Pulmonary artery endothelial cell (primary cell): Measurements from ENCODE around the gene TAS2R7. TPM values are rescaled to one million over a fixed set of nuclear protein-coding genes. Genes with fewer than 3 reads are reported as not detected.
"Not testable (repeated sequence)": the region's sequence is repeated elsewhere in the genome, so short reads cannot be mapped to it uniquely, and the experiment has no call there.

Experiments
- DNase-seq: peaks from one replicate; pipeline ENCODE4 v3.0.0-alpha.2; 2011; ENCODE audit warnings: low read depth, low spot score
- total RNA-seq: library from RNA; depleted of rRNA; stranded (reverse); fragments of >200 nt; gene quantifications from 2 replicates; pipeline ENCODE4 v1.2.3, GENCODE V29; 2014

The TAS2R7 gene, protein sequence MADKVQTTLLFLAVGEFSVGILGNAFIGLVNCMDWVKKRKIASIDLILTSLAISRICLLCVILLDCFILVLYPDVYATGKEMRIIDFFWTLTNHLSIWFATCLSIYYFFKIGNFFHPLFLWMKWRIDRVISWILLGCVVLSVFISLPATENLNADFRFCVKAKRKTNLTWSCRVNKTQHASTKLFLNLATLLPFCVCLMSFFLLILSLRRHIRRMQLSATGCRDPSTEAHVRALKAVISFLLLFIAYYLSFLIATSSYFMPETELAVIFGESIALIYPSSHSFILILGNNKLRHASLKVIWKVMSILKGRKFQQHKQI
- not detected in 2 replicates for total RNA-seq

DNA sequence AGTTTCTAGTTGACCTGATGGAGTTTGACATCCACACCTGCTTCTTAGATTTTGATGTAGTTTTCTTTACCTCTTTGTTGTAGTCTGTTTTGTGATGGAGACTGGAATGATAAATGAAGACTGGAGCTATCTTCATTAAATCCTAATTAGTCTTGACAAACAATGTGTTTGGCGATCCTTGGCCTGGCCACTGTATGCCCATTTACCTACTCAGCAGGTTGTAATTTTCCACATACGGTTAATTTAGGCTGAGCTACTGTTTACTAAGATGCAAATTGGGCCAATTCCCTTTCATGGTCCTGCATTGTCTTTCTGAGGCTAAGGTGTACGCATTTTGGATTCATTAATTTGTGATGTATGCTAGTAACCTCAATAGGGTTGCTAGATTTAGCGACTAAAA is at the start of gene TAS2R7:
TAS2R7 (minus strand) TSS at position 41 of the 400 bp plus-strand sequence. CDS start 57 bp downstream, outside the sequence.
- no peak for DNase-seq

DNA sequence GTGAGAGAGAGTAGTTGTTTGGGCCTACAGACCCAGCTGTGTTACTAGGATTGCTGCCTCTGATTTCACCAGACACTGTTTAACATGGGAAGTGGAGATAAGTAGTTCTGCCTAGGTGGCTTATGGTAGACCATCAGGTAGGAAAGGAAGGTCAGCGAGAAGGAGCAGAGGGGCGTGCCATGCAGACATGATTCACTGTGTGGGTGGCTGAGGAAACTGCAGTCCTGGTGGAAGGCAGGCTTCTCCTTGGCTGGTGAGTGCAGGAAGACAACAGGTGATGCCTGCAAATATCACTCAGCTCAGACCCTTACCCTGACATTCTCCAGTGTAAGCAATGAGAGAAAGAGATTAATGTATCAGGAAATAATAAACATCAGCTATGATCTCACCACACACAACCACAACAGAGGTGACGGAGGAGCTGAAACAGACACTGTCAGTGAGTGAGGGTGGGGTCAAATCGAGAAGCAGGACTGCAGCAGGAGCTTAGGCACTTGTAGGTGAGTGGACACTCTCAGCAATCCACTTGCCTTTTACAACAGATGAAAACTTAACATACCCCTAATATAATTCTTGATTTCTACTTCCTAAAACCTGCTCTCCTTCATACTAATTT is 48.9 kb upstream of the TAS2R7 start:
- DNase-seq = no peak

DNA sequence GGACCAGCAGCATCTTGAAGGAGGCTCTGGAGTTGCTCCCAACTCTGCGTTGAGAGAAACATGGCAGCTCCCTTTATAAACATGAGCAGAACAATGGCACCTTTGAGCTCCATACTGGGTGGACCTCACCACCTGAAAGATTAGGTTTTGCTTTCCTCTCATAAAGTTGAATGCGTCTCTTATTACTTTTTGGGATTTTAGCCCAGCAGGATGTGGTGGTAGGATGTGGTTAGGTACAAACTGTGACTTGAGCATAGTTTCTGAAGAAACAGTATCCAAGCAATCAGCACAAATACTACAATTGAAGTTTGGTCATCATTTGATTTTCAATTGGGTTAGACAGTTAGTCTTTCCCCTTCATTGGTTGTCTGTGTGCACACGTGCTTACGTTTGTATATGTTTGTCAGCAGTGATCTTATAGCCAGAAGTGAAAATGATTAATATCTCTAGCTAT is 47.0 kb upstream of the TAS2R7 start, which contains the start of gene PRR4:
PRR4 (minus strand) TSS at position 51 of the 454 bp plus-strand sequence; CDS start at position 13, 38 bp downstream.
- DNase-seq = no peak

DNA sequence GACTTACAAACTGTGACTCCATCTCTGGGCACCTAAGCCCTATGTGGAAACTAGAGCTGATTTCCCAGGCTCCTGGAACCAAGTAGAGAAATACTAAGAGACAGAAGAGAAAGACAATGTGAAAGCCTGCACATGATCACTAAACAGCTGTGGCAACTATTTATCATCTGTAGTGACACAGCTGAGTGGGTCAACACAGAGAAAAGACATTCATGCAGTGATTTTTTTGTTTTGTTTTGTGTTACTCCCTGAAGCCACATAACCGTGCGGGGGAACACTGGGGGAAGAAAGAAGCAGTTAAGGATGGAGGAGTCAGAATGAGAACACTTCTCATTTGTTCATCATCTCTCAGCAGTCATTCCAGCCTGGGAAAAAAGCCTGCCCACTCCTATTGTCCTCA is 45.3 kb upstream of the TAS2R7 start:
- DNase-seq = no peak

DNA sequence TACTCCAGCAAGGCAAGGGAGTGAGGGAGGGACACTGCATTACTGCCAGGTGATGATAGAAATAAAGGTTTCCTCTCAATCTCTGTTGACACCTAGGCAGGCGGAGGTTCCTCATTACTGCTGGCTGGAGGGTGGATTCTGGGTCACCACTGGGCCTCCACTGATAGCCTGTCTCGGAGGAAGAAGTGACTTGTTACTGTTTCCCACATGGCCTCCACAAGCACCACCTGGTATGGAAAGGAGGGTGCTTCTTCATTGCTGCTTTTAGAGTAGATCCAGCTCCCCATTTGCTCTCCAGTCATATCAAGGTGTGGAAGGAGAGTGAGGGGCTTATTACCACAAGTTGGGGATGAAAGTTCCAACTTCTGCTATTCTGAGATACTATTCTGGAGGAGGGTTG is 40.4 kb upstream of the TAS2R7 start:
- no peak for DNase-seq

DNA sequence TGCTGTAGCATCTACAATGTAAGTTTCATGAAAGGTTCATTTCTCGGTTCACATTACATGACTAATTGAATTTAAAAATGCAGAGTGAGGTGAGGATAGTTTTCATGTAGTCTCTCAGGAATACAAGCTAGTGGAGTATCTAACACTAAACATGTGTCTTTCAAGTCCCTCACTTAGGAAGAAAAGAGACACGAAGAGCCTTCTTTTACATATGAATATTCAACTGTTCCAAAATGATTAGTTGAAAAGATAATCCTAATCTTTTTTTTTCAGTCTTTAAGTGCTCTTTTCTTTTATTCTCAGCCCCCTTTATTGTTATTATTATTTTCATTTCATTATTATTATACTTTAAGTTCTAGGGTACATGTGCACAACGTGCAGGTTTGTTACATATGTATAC is 36.0 kb upstream of the TAS2R7 start:
- DNase-seq = no peak

DNA sequence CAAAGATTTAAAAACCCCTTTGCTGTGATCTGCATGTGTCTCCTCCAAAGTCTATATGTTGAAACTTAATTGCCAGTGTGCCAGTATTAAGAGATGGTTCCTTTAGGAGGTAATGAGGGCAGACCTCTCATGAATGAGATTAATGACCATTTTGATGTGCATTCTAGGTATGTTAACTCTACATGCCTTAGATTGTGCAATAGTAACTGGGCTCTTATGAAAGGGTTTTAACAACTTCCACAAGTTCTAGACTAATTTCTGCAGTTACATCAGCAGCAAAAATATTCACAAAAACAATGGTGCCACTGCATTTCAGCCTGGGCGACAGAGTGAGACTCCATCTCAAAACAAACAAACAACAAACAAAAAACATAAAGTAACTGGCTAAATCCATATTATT is 27.6 kb upstream of the TAS2R7 start:
- DNase-seq = no peak

DNA sequence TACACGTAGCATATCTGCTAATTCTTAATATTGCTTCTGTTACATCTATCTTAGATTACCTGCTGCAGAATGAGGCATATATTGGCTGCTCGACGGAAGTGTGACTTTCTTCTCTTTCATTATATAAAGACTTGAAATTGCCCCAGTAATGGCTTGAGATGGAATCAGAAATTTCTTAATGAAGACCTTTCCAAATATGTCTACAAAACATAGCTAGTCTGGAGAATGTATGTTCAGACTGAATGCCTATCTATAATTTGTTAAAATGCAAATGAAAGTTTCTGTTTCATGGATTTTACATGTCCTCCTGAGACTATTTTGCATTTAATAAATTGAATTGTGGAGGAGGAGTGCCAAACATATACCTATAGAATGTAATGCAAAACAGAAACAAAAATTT is 23.8 kb upstream of the TAS2R7 start, which contains the start of gene TAS2R10:
TAS2R10 (minus strand) TSS at position 101 of the 400 bp plus-strand sequence; CDS start at position 12, 89 bp downstream.
- DNase-seq = no peak

DNA sequence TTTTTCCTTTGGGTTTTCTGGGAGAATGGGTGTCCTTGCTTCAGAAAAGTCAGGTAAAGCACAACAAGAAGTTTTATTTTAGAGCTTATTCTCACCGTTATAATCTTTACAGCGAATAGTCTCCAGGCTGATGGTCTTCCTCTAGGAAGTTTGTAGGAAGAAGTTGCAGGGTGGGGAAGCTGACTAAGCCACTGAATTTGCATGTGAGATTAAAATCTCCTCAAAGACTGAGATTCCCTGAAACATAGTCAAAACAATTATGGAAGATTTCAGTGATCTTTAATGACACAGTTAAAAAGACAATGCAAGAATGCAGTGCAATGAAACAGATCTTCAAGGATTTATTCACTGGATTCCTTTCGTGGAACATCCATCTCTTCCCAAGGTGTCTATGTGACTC is 22.5 kb upstream of the TAS2R7 start:
- no peak for DNase-seq

DNA sequence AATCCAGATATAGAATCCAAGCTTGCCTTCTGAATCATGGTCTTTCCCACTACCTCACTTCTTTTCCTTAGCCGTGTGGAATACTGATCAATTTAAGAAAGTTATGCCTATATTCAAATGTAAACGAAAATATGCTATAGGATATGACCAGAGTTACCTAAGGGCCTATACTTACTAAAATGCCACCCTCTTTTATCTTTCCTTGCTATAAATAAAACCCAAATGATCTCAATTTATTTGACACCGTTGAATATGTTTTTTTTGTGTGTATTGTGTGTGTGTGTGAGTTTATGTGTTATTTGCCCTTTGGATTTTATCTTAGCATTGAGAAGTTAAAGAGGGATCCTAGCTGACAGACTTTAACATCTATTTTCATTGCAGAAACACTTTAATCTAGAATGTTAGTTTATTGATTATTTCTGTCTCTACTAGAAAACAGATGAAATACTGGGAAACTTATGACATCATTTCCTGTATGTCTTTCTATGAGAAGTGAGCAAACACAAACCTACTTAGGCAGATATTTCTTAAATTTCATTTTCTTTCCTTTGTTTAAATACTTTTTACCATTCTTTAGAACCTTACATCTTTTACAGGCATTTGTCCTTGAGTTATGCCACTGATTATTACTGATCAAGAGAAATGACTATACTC is 9.6 kb upstream of the TAS2R7 start:
- DNase-seq = no peak

DNA sequence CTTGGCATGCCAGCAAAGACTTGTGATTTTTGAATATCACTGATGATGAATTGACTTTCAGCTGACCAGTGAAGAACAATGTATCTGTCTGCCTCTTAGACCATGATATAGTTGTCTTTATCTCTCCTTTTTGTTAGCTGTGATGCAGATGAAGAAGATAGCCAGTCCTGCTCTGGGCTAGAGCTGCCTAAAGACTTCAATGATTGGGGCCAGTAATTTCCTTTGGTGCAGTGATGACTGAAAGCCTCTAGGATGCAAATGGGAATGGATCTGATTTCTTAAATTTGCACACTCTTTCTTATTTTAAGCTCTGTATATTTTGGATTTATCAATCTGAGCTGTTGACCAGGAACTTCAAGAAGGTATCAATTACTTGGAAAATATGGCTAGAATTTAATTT is 7.6 kb upstream of the TAS2R7 start, which contains the start of gene TAS2R9:
TAS2R9 (minus strand) TSS at position 101 of the 400 bp plus-strand sequence; CDS start at position 8, 93 bp downstream.
- DNase-seq = no peak

DNA sequence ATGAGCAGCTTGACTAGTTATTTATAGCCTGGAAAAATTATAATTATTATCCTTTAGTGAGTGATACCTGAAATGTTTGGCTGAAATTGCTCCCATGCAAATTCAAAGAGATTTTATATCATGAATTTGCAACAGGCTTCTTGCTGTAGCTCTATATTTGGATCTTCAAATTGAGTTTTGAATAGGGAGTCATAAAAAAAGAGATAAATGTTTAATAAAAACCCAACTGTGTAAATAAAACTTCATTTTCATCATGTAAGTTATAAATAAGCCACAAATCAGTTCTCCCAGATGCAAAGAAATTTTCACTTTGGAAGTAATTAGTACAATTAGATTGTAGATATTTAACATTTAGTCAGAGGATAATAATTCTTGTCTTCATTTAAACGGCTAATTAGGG is 4.8 kb upstream of the TAS2R7 start, which contains the start of gene TAS2R8:
TAS2R8 (minus strand) TSS at position 101 of the 400 bp plus-strand sequence. CDS start 306 bp downstream, outside the sequence.
- no peak for DNase-seq

DNA sequence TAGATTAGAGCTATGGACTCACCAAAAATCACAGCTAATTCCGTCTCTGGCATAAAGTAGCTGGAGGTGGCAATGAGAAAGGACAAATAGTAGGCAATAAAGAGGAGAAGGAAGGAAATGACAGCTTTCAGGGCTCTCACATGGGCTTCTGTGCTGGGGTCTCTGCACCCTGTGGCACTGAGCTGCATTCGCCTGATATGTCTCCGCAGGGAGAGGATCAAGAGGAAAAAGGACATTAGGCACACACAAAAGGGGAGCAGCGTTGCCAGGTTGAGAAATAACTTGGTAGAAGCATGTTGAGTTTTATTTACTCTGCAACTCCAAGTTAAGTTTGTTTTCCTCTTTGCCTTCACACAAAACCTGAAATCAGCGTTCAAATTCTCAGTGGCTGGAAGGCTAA is 686 bp downstream of the TAS2R7 start:
- DNase-seq = no peak

DNA sequence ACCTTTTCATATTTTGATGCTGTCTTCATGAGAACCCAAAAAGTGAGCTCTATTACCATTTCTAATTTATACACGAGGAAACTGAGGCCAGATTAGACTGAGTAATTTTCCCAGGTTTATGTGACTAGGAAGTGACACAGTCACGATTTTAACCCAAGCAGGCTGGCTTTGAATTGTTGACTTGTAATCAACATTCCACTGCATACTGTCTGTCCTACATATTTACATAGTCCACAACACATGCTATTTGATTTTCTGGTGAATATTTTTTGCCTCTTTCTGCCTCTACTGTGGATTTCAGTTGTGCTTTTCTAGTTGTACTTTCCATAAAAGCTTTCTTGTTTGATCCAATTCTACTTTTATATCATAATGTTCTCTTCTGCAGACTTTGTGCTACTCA is 8.2 kb downstream of the TAS2R7 start:
- DNase-seq = no peak

DNA sequence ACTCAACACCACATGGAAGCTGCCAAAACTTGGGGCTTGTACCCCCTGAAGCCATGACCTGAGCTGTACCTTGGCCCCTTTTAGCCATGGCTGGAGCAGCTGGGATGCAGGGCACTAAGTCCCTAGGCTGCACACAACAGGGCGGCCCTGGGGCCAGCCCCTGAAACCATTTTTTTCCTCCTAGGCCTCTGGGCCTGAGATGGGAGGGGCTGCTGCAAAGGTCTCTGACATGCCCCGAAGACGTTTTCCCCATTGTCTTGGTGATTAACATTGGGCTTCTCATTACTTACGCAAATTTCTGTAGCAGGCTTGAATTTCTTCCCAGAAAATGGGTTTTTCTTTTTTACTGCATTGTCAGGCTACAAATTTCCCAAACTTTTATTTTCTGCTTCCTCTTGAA is 10.7 kb downstream of the TAS2R7 start:
- not testable (repeated sequence) for DNase-seq

DNA sequence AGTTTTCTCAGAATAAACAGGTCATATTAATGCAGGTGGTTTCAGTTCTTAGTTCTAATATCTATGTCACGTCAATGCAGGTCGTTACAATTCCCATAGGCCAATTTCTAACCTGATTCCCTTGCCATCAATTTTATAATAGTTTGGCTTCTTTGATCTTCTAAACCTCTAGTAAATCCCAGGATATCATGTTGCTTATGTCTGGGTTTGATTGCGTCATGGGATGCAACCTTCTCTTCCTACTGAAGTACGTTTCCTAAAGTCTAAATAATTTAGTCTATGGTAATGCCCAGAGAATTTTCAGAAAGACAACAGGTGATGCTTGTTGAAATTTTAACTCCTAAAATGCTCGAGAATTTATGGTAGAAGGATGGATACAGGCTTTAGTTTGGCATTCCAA is 19.2 kb downstream of the TAS2R7 start:
- no peak for DNase-seq

DNA sequence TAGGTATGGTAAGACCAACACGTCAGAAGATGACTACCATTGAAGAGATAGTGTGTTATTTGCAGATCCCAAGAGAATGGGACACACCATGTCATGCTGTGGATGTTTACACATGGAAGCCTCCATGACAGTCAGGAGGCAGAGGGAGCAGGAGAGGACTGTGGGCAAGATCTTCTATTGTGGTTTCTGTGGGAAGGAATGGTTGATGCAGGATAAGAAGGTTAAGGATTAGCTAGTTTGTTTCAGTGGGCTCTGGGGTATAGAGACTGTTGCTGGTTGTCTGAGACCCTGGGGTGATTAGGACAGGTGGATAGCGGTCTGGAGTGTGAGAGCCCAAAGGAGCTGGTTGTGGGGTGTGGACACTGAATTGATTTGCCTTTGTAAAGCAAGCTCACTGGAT is 23.3 kb downstream of the TAS2R7 start:
- DNase-seq = no peak

DNA sequence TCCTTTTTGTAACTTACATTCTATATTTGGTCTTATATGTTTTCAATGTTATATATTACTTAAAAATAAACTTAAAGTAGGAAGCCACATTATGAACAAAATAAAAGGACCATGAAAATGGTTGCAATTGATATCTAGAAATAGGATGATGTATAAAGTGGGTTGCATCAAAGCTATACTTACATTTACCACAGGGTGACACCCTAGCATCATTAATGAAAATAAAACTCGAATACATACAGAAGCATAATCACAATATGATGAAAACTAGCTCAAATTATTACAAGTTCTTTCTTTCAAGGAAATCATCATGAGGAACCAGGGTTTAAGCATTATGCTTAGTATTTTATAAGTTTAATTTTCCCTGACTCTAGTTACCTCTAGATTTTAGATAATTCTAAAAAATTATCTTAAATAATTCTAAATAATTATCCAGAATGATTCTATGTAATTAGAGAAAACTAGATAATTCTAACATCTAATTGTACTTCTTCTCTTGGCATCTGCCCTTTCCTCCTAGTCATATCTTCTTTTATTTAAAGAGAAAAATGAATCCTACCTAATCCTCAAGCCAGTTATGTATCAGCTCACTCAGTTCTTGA is 31.2 kb downstream of the TAS2R7 start:
- DNase-seq = peak; percentile 10

DNA sequence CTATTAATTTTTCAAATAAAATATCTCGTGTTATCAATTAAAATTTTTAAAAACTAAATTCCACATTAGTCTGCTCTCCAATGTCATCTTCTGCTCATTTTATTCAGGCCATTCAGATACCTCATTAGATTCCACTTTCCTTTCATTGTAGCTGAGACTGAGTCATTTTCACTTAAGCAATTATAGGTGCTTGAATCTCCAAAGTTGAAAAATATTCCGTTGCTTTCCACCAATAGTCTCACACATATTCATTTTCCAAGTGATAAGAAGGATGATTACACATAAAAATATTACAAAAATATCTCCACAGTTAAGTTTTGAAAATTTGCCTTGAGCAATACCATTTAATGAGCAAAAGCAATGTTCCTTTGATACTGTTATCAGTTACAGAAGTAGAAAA is 42.8 kb downstream of the TAS2R7 start:
- DNase-seq = no peak

DNA sequence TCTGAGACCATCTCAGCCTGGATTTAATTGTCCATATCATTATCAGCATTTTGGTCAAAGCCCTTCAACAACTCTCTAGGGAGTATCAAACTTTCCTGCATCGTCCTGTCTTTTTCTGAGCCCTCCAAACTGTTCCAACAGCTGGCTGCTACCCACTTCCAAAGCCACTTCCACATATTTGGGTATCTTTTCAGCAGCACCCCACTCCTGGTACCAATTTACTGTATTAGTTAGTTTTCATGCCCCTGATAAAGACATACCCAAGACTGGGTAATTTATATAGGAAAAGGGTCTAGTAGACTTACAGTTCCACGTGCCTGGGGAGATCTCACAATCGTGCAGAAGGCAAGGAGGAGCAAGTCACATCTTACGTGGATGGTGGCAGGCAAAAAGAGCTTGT is 46.2 kb downstream of the TAS2R7 start:
- no peak for DNase-seq

DNA sequence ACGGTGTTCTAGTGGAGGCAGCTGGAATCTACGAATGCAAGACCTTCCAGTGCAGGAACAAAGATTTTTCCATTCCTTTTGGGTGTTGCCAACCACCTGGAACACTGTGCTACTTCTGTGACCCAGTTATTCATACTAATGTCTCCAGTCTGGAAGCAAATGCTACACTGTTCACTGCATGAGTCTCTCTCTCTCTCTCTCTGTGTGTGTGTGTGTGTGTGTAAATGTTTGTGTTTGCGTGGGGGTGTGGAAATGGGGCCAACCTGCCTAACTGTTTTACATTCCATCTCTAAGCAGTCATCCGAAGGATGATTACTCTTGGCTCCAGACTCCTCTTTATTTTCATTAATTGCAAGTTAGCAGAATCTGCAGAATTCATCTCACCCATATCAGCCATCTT is 49.4 kb downstream of the TAS2R7 start:
- DNase-seq = no peak
